Smooth muscle cell (in vitro differentiated cells): Measurements from ENCODE around the gene FTH1. TPM values are rescaled to one million over a fixed set of nuclear protein-coding genes. Genes with fewer than 3 reads are reported as not detected.

Source experiments
- DNase-seq: peaks from one replicate; lab custom pipeline; 2025; ENCODE audit not compliant: unreplicated experiment; lab: John Stamatoyannopoulos, UW
- H2AFZ ChIP-seq: fragments of 200-600 bp; sonication (generic); 2 replicates; pipeline ENCODE4 v1.6.0; 2016; ENCODE audit warnings: antibody characterized with exemption, low read depth, mild to moderate bottlenecking
- H3F3A ChIP-seq: fragments of 200-600 bp; sonication (generic); 2 replicates; pipeline ENCODE4 v1.6.0; 2017; ENCODE audit warnings: antibody characterized with exemption, low read depth
- H3K27ac ChIP-seq: fragments of 200-600 bp; sonication (generic); 2 replicates; pipeline ENCODE4 v1.5.1; 2016; ENCODE audit warnings: low read depth, mild to moderate bottlenecking
- H3K27me3 ChIP-seq: fragments of 200-600 bp; sonication (generic); 2 replicates; pipeline ENCODE4 v1.6.1; 2016; ENCODE audit warnings: low read depth, mild to moderate bottlenecking
- H3K36me3 ChIP-seq: fragments of 200-600 bp; sonication (generic); 2 replicates; pipeline ENCODE4 v1.5.1; 2016; ENCODE audit warnings: low read depth
- H3K4me1 ChIP-seq: fragments of 200-600 bp; sonication (generic); 2 replicates; pipeline ENCODE4 v1.5.1; 2016; ENCODE audit warnings: low read depth
- H3K4me2 ChIP-seq: fragments of 200-600 bp; sonication (generic); 2 replicates; pipeline ENCODE4 v1.6.0; 2016; ENCODE audit warnings: mild to moderate bottlenecking
- H3K4me3 ChIP-seq: fragments of 200-600 bp; sonication (generic); 2 replicates; pipeline ENCODE4 v1.5.1; 2016; ENCODE audit warnings: mild to moderate bottlenecking
- H3K79me2 ChIP-seq: fragments of 200-600 bp; sonication (generic); 2 replicates; pipeline ENCODE4 v1.6.0; 2016; ENCODE audit warnings: low read depth, mild to moderate bottlenecking
- H3K9ac ChIP-seq: fragments of 200-600 bp; sonication (generic); 2 replicates; pipeline ENCODE4 v1.6.0; 2016; ENCODE audit warnings: low read depth
- H3K9me3 ChIP-seq: fragments of 200-600 bp; sonication (generic); replicated peaks from 2 replicates; pipeline ENCODE4 v1.5.1; 2016; ENCODE audit warnings: low read depth
- H4K20me1 ChIP-seq: fragments of 200-600 bp; sonication (generic); 2 replicates; pipeline ENCODE4 v1.6.0; 2016; ENCODE audit warnings: low read depth
- CTCF ChIP-seq: fragments of 200-600 bp; sonication (generic); IDR thresholded peaks from 2 replicates; pipeline ENCODE4 v1.5.1; 2017; ENCODE audit warnings: borderline replicate concordance, mild to moderate bottlenecking, antibody characterized with exemption; ENCODE audit not compliant: insufficient read depth, poor library complexity, severe bottlenecking
- WGBS: methylation state at CpG from one replicate; pipeline ENCODE4 v1.1.7; 2016; ENCODE audit warnings: low lambda C conversion rate; 5-methylcytosine and 5-hydroxymethylcytosine counted together
- polyA plus RNA-seq: library from polyadenylated mRNA; unstranded; fragments of >200 nt; fragmentation: Nextera tagmentation; extraction: Ambion mirVana; gene quantifications from 2 replicates; pipeline ENCODE4 v1.2.1, GENCODE V29; 2016
- total RNA-seq: library from RNA; depleted of rRNA; stranded (reverse); fragments of >200 nt; gene quantifications from 2 replicates; pipeline ENCODE4 v1.2.3, GENCODE V29; 2014

Gene FTH1
- total and polyA plus RNA-seq, 2 experiments from 2014 or later = 1,173 to 6,048 TPM

GRCh38 chr11:61976420-61976800 is 9.0 kb upstream of the FTH1 start:
- no peak for TF ChIP-seq CTCF
- Histone ChIP-seq H3K9me3 (no peaks in the 10 kb centered on the region), H3K4me3 (no peak overlapping the region), H3K36me3 (no peaks in the 10 kb centered on the region), H3F3A (peaks cover 7% of the 10 kb centered on the region), H3K27me3 (no peaks in the 10 kb centered on the region), H3K4me1 (peaks cover 24% of the 10 kb centered on the region), H3K27ac (no peak overlapping the region), H3K4me2 (no peak overlapping the region), H4K20me1 (no peaks in the 10 kb centered on the region), H3K79me2 (no peaks in the 10 kb centered on the region), H3K9ac (no peak overlapping the region), H2AFZ (no peak overlapping the region)
- DNase-seq = no peak
- WGBS = 95% methylated on average over 8 of the region's 8 CpGs

GRCh38 chr11:61975638-61976419 is 8.4 kb upstream of the FTH1 start:
- Histone ChIP-seq H3F3A (peaks cover 13% of the 10 kb centered on the region), H3K4me1 (peaks cover 28% of the 10 kb centered on the region), H3K79me2 (no peaks in the 10 kb centered on the region), H2AFZ (no peak overlapping the region), H3K4me2 (no peak overlapping the region), H3K27ac (no peak overlapping the region), H3K27me3 (no peaks in the 10 kb centered on the region), H4K20me1 (no peaks in the 10 kb centered on the region), H3K36me3 (no peaks in the 10 kb centered on the region), H3K4me3 (no peak overlapping the region), H3K9ac (no peak overlapping the region), H3K9me3 (no peaks in the 10 kb centered on the region)
- WGBS = 85% methylated on average over 15 of the region's 15 CpGs
- no peak for TF ChIP-seq CTCF
- no peak for DNase-seq

- no peak for TF ChIP-seq CTCF
- Histone ChIP-seq H3K4me1 (peaks cover 32% of the 10 kb centered on the region), H3K9me3 (no peaks in the 10 kb centered on the region), H3K36me3 (no peaks in the 10 kb centered on the region), H3K79me2 (no peaks in the 10 kb centered on the region), H3K4me3 (no peak overlapping the region), H2AFZ (no peak overlapping the region), H3K27ac (peak overlapping the region; percentile 7), H3K9ac (no peak overlapping the region), H3F3A (peaks cover 19% of the 10 kb centered on the region), H3K4me2 (no peak overlapping the region), H3K27me3 (no peaks in the 10 kb centered on the region), H4K20me1 (no peaks in the 10 kb centered on the region)
- 89% methylated on average over 14 of the region's 14 CpGs for WGBS
- DNase-seq = no peak
Observed at GRCh38 chr11:61974766-61975631, 7.6 kb upstream of the FTH1 start.
